Activated CD8-positive, alpha-beta T cell treated with anti-CD3 and anti-CD28 coated beads for 36 hours (primary cell): Measurements from ENCODE around the gene PPME1. TPM values are rescaled to one million over a fixed set of nuclear protein-coding genes. Genes with fewer than 3 reads are reported as not detected.

Experiments
- ATAC-seq: fragments of 200-7000 bp; cut with Tn5 transposase; one replicate; pipeline ENCODE4 v1.10.0; 2021; ENCODE audit warnings: mild to moderate bottlenecking, moderate library complexity
- CTCF ChIA-PET: fragments of 350-600 bp; sonication (Branson Sonifier 250); formaldehyde crosslinking; loops from one replicate; lab custom pipeline; 2021; ENCODE audit warnings: antibody characterized with exemption; lab: Charles Lee
- POLR2A ChIA-PET: fragments of 350-600 bp; sonication (Branson Sonifier 250); formaldehyde crosslinking; loops from one replicate; lab custom pipeline; 2021; ENCODE audit warnings: antibody characterized with exemption; lab: Charles Lee
- DNase-seq: peaks from one replicate; pipeline ENCODE4 v3.0.0-alpha.2; 2020
- H3K27ac Mint-ChIP-seq: one replicate; pipeline ENCODE4 v1.8.0; 2021; ENCODE audit warnings: mild to moderate bottlenecking, mixed read lengths
- H3K27me3 Mint-ChIP-seq: one replicate; pipeline ENCODE4 v1.8.0; 2021; ENCODE audit warnings: mixed read lengths
- H3K36me3 Mint-ChIP-seq: one replicate; pipeline ENCODE4 v1.8.0; 2021; ENCODE audit warnings: low read depth, mixed read lengths
- H3K4me1 Mint-ChIP-seq: one replicate; pipeline ENCODE4 v1.8.0; 2021; ENCODE audit warnings: low read depth, mixed read lengths
- H3K4me3 Mint-ChIP-seq: one replicate; pipeline ENCODE4 v1.8.0; 2021; ENCODE audit warnings: mild to moderate bottlenecking, moderate library complexity, mixed read lengths
- H3K9me3 Mint-ChIP-seq: one replicate; pipeline ENCODE4 v1.8.0; 2021; ENCODE audit warnings: mixed read lengths
- CTCF ChIP-seq: fragments of 200-600 bp; IDR thresholded peaks from one replicate; pipeline ENCODE4 v1.8.0; 2022; ENCODE audit warnings: antibody characterized with exemption, mild to moderate bottlenecking
- intact Hi-C: fragments of 100-400 bp; cut with micrococcal nuclease; formaldehyde crosslinking; loops from one replicate; pipeline ENCODE4 v1.10.0; 2022
- total RNA-seq, 2 experiments: library from RNA; stranded (reverse); gene quantifications; one replicate each; pipeline ENCODE4 v1.2.3, GENCODE V29; 2021

Gene PPME1
- total RNA-seq, 2 experiments from 2014 or later = 63.7 to 64.9 TPM

GRCh38 chr11:74204701-74205100, 33.6 kb downstream of the PPME1 start:
- ATAC-seq (no peak), DNase-seq (no peak)
- peaks cover 43% of the 10 kb centered on the region for H3K36me3 Mint-ChIP-seq
- H3K4me3 Mint-ChIP-seq = no peak overlapping the region
- no peaks in the 10 kb centered on the region for H3K27me3 Mint-ChIP-seq
- no peak overlapping the region for H3K27ac Mint-ChIP-seq
- POLR2A ChIA-PET = no interaction called here
- peaks cover 9% of the 10 kb centered on the region for H3K4me1 Mint-ChIP-seq
- no peaks in the 10 kb centered on the region for H3K9me3 Mint-ChIP-seq
- no peak for TF ChIP-seq CTCF
- intact Hi-C loops = no loop called here
- CTCF ChIA-PET = interaction anchor here (0.9 to 1.5 kb wide), 2 partner anchors 51 to 241 kb away, joined by 3 to 4 read pairs; no protein-coding TSS in a partner anchor

DNA sequence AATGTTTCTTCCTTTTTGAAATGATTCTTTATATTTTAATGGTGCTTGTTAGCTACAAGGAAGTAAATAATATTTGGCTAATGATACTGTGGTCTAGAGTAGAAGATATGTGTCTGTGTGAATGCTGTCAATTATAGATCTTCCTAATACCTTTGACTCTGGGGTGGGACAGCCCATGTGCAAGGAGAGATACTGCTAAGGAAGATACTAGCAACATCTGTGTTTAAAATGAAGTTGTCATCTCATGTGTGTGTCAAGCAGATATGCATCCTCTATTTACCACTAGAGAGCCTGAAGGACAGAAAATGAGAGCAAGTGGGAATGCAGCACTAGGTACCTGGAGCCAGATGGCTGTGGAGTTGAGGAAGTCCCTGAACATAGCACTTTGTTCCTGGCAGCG, 34.1 kb downstream of the PPME1 start:
- Mint-ChIP-seq H3K36me3 (peaks cover 47% of the 10 kb centered on the region), H3K27me3 (no peaks in the 10 kb centered on the region)
- intact Hi-C loops = no loop called here

DNA sequence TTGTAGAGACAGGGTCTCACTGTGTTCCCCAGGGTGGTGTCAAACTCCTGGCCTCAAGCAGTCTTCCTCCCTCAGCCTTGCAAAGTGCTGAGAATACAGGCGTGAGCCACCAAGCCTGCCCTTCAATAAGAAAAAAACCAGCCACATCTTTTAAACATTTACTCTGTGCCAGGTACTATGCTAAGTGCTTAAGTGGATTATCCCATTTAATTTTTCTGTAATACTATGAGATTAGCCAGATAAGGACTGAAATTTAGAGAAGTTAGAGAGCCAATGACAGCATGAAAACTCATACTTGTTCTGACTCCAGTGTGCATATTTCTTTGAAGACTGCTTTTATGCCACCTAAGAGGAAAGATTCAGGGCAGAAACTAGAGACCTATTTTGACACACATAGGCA, 35.7 kb downstream of the PPME1 start:
- H3K4me1 Mint-ChIP-seq = peaks cover 9% of the 10 kb centered on the region
- no peak overlapping the region for H3K4me3 Mint-ChIP-seq
- H3K27me3 Mint-ChIP-seq = no peaks in the 10 kb centered on the region
- H3K36me3 Mint-ChIP-seq = peaks cover 52% of the 10 kb centered on the region
- TF ChIP-seq CTCF = no peak
- no peak for ATAC-seq
- no peak overlapping the region for H3K27ac Mint-ChIP-seq
- DNase-seq = no peak
- POLR2A ChIA-PET = no interaction called here
- H3K9me3 Mint-ChIP-seq = no peaks in the 10 kb centered on the region
- CTCF ChIA-PET = interaction anchor here (1.2 kb wide), 1 partner anchor 115 kb away, joined by 3 read pairs; no protein-coding TSS in a partner anchor
- intact Hi-C loops = no loop called here

More for the DNA sequence above, 34.1 kb downstream of the PPME1 start:
- H3K9me3 Mint-ChIP-seq = no peaks in the 10 kb centered on the region
- DNase-seq (no peak), ATAC-seq (no peak)
- no peak overlapping the region for H3K27ac Mint-ChIP-seq
- H3K4me1 Mint-ChIP-seq = peaks cover 9% of the 10 kb centered on the region
- TF ChIP-seq CTCF = no peak
- ChIA-PET POLR2A (no interaction called here), CTCF (interaction anchor here (0.9 to 1.5 kb wide), 2 partner anchors 51 to 241 kb away, joined by 3 to 4 read pairs; no protein-coding TSS in a partner anchor)
- H3K4me3 Mint-ChIP-seq = no peak overlapping the region

DNA sequence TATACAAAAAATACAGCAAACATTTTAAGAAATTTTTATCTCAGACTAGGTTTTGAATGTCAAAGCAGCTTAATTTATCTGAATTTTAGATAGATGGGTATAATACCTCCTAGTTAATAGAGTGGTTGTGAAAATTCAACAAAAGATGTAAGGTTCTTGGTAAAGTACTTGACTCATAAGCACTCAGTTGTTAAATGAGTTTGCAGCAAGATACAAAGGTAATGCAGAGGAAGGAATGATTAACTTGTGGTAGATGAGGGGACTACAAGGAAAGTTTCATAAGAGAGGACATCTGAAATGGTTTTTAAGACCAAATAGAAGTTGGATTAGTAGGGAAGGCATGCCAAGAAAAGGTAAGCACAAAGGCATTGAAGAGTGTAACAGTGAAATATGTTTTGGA, 37.4 kb downstream of the PPME1 start:
- TF ChIP-seq CTCF = no peak
- no peaks in the 10 kb centered on the region for H3K27me3 Mint-ChIP-seq
- CTCF ChIA-PET = interaction anchor here (0.8 to 1.3 kb wide), 3 partner anchors 8 to 47 kb away, joined by 3 to 4 read pairs (median 3); no protein-coding TSS in a partner anchor
- no peaks in the 10 kb centered on the region for H3K9me3 Mint-ChIP-seq
- H3K4me1 Mint-ChIP-seq = peaks cover 5% of the 10 kb centered on the region
- DNase-seq (no peak), ATAC-seq (no peak)
- POLR2A ChIA-PET = no interaction called here
- peaks cover 61% of the 10 kb centered on the region for H3K36me3 Mint-ChIP-seq
- intact Hi-C loops = no loop called here
- H3K27ac Mint-ChIP-seq = no peak overlapping the region
- H3K4me3 Mint-ChIP-seq = no peak overlapping the region

DNA sequence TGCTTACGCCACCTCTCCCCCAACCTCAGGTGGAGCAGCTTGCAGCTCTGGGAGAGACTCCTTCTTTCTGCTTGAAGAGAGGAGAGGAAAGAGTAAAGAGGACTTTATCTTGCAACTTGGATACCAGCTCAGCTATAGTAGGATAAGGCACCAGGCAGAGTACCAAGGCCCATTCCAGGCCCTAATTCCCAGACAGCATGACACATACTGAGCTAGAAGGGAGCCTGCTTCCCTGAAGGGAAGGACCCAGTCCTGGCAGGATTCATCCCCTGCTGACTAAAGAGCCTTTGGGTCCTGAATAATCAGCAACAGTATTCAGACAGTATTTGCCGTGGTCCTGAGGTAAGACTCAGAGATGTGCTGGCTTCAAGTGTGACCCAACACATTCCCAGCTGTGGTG, 41.4 kb downstream of the PPME1 start:
- Mint-ChIP-seq H3K27me3 (no peaks in the 10 kb centered on the region), H3K4me3 (no peak overlapping the region), H3K9me3 (peaks cover 7% of the 10 kb centered on the region), H3K36me3 (peaks cover 58% of the 10 kb centered on the region), H3K27ac (no peak overlapping the region), H3K4me1 (no peaks in the 10 kb centered on the region)
- ChIA-PET POLR2A (no interaction called here), CTCF (no interaction called here)
- TF ChIP-seq CTCF = no peak
- DNase-seq (no peak), ATAC-seq (no peak)
- intact Hi-C loops = no loop called here
